GM04503 (cell line): ENCODE results near the gene ZNF324.
"Not testable (repeated sequence)": the region's sequence is repeated elsewhere in the genome, so short reads cannot be mapped to it uniquely, and the experiment has no call there.

Experiments used
- DNase-seq: peaks from one replicate; pipeline ENCODE4 v3.0.0-alpha.2; 2012; ENCODE audit warnings: low read depth

Gene ZNF324

DNA sequence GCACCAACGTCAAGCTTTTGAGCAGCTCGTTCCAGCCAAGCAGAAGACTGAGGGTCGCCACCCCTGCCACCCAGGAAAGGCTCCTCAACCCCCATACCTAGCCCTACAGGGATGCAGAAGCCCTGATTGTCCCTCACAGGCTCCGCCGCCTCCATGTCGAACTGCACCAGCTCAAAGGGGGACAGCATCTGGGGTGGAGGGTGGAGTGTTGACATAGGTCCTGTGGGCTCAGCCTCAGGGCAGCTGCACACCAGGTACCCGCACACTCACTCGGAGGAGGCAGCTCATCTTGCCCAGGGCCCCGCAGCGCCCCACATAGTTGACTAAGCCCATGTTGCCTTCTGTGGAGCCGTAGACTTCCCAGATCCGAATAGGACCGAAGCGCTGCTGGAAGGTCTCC, 33.4 kb downstream of the ZNF324 start:
- no peak for DNase-seq

DNA sequence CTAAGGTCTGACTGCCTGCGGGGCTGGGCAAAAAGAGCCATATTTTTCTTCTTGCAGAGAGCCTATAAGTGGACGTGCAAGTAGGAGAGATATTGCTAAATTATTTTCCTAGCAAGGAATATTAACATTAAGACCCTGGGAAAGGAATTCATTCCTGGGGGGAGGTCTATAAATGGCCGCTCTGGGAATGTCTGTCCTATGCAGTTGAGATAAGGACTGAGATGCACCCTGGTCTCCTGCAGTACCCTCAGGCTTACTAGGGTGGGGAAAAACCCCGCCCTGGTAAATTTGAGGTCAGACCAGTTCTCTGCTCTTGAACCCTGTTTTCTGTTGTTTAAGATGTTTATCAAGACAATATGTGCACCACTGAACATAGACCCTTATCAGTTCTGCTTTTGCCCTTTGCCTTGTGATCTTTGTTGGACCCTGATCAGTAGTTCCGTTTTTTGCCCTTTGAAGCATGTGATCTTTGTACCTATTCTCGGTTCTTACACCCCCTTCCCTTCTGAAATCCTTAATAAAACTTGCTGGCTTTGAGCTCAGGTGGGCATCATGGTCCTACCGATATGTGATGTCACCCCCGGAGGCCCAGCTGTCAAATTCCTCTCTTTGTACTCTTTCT, 40.8 kb downstream of the ZNF324 start:
- DNase-seq: not testable (repeated sequence)

- DNase-seq: no peak
Observed at GRCh38 chr19:58509731-58510083, 42.8 kb downstream of the ZNF324 start.

GRCh38 chr19:58510084-58510862, 43.4 kb downstream of the ZNF324 start:
- no peak for DNase-seq

DNA sequence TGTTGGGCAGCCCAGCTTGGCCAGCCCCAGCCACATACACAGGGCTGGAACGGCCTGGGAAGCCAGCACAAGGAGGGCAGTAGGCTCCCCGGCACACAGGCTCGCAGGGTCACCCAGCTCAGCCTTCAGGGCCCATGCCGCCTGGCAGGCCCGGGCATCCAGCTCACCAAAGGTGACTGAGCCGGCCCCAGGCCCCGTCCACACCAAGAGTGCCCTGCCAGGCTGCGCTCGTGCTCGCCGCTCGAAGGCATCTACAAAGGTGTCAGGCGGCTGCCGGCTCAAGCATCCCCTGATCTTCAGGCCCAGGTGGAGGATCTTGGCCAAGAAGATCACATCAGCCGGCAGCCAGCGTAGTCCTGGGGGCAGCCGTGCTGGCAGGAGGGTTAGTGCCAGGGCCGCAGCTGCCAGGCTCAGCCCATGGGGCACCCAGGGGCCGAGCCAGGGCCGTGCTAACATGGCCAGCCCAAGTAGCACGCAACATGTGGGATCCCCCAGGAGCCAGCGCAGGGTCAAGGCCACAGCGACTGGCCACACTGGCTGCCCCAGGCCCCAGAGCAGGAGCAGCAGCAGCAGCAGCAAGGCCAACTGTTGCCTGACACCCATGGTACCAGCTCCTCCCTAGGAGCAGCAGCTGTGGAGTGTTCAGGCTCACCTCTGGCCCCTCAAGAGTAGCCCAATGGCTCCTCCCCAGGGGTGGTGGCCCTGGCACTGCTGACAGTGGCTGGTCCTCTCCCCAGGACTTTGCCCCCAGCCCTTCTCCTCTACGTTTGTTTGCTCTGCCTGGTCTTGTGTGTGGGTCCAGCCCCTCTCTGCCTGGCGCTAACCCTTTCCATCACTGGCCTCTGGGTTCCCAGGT, 44.7 kb downstream of the ZNF324 start, which contains the start of gene SLC27A5:
TSS of gene SLC27A5 (minus strand) at position 640 of the 856 bp plus-strand sequence. CDS start at position 603, 37 bp downstream.
- DNase-seq: no peak

DNA sequence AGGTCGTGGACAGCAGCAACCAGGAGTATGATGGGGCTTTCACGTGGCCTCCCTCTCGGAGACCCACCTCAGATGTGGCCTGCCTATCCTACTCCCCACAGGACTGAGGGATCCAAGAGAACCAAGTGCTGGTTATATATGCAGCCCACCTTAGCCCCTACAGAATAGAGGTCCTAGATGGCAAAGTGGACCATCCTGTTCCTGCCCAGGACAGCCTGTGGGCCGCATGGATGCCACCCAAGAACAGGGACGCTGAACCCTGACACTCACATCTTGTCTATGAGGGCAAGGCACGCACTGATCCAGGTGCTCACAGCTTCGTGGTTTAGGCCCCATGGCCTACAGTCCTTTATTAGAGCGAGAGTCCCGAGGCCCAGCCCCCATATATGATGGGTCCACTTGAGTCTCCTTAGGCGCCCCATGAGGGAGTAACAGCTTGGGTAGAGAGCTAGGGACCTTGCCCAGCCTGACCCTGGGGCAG, 46.4 kb downstream of the ZNF324 start:
- no peak for DNase-seq

- DNase-seq: no peak
Observed at GRCh38 chr19:58513694-58514563, 47.0 kb downstream of the ZNF324 start.

GRCh38 chr19:58514564-58515022, 47.7 kb downstream of the ZNF324 start:
- no peak for DNase-seq

- DNase-seq: no peak
Observed at GRCh38 chr19:58515259-58515658, 48.4 kb downstream of the ZNF324 start.

- no peak for DNase-seq
Observed at GRCh38 chr19:58516246-58516836, 49.5 kb downstream of the ZNF324 start.

- DNase-seq: no peak
Observed at GRCh38 chr19:58516964-58517833, 50.3 kb downstream of the ZNF324 start.

- no peak for DNase-seq
Observed at GRCh38 chr19:58518256-58519086, 51.6 kb downstream of the ZNF324 start.

GRCh38 chr19:58519087-58519354, 52.1 kb downstream of the ZNF324 start:
- peak; percentile 32 for DNase-seq

GRCh38 chr19:58519355-58520256, 52.7 kb downstream of the ZNF324 start, which contains the start of gene ZBTB45:
ZBTB45 (minus strand) TSS chr19:58519810; CDS start chr19:58517673, 2,137 bp downstream.
- DNase-seq: peak; percentile 81

GRCh38 chr19:58520257-58520599, 53.3 kb downstream of the ZNF324 start:
- no peak for DNase-seq

GRCh38 chr19:58521651-58522050, 54.8 kb downstream of the ZNF324 start:
- no peak for DNase-seq

DNA sequence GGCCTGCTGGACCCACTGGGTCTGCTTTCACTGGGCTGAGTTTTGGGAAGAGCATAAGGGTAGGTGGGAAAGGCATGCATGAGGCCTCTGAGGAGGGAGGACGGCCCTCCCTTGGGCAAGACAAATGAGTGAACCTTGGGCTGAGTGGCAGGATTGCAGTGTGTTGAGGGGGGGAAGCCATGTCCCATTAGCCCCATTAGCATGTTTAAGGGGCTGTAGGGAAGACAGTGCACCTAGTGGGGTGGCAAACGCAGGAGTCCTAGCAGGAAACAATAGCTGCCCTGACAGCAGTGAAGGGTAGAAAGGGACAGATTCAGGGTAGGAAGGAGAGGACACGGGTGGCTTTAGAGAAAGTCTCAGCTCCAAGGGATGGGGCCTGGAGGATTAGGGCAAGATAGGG, 55.8 kb downstream of the ZNF324 start:
- no peak for DNase-seq
